ENCODE results near the gene ARNT2.

Gene ARNT2

DNA sequence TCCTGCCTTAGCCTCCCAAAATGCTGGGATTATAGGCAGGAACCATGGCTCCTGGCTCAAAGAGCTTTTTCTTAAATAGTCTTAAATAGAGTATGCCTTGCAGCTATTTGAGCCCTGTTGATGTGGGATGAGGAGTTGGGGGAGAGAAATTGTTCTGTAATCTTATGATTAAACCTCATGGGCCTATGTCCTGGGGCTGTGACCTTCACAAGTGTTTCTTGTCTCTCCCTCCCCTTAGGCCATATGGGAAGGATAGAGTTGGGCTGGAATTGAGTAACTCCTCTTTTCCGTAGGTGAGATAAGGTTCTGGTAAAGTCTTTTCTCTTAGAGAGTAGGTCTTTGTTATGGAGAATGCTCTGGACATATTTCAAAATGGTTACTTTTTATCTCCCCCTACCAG is 114.3 kb downstream of the ARNT2 start:
- DNase-seq (ENCODE audit: low spot score), result no peak

- no peak for DNase-seq (ENCODE audit: low spot score)
Observed at GRCh38 chr15:80523746-80524145, 119.6 kb downstream of the ARNT2 start.

DNA sequence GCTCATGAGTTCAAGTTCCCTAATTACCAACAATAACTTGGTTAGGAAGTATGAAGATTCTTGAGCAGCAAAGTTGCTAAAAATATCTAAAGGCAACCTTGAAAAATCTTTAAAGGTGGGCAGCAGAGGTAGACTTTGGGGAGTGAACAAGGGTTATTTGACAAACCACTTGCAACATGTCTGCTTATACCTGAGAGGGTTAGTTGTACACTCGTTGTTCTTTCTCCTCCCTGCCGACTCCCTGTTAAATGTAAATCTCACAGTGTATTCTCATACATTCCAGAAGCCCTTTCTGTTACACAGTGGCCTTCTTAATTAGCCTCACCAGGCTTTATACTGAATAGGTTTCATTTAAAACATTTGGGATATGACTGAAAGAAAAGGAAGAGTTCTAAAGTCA is 121.7 kb downstream of the ARNT2 start:
- no peak for DNase-seq (ENCODE audit: low spot score)

DNA sequence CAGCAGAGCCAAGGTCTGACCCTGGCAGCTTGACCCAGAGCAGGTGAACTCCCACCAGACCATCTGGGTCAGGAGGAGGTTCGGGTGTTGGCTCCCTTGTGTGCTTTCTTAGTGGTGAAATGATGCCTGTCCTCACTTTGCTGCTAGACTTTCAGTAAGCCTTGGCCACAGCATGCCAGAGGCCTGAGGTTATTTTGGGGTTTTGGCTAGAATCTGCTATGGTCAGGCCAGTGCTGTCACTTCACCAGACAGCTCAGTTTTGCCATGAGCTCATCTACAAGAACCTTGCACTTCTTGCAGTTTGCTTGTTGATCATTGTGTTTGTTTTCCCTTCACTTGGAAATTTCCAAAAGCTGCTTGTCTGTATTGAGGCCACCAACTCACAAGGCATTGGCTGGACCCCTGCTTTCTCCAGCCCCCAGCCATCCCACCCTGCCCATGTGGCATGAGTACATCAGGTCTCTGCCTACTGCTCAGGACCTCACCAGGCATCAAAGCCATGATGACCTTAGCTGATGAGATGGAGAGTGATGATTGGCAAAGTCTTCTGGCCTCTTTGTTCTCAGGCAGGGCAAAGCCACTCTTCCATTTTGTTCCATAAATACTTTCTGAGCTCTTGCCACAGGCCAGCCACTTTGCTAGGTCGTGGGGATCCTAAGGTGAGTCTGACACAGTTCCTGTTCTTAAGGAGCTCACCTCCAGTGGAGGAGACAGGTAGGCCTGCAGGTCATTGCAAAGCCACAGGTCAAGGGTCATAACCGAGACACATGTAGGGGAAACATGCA is 122.6 kb downstream of the ARNT2 start:
- no peak for DNase-seq (ENCODE audit: low spot score)

- no peak for DNase-seq (ENCODE audit: low spot score)
Observed at GRCh38 chr15:80527406-80527805, 123.2 kb downstream of the ARNT2 start.

GRCh38 chr15:80527961-80528360 is 123.8 kb downstream of the ARNT2 start:
- no peak for DNase-seq (ENCODE audit: low spot score)

DNA sequence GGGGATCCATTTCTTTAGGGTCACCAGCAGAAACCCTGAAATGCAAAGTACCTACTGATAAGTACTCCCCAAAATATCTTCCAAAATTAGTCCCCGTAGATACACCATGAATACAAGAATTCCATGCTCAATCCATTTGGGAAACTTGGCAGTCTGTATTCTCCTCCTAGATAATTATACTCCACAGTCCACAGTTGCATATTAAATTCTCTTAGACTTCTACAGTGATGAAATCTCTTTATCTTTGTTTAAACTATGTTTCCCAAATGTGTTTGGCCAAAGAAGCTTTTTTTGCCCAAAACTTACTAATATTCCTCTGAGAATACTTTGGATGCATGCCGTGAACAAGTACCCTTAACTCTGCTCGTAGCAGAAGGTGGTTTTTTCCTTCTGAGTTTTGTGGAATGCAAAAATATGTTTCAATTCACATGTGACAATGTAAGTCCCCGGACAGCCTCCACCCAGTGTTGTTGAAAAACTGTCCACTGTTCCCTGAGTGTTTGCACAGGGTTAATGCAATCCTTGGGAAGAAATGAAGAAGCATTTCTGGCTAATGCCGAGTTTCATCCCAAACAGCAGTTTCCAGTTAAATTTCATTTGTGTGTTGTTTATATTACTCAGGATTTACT is 126.7 kb downstream of the ARNT2 start:
- DNase-seq (ENCODE audit: low spot score), result no peak

DNA sequence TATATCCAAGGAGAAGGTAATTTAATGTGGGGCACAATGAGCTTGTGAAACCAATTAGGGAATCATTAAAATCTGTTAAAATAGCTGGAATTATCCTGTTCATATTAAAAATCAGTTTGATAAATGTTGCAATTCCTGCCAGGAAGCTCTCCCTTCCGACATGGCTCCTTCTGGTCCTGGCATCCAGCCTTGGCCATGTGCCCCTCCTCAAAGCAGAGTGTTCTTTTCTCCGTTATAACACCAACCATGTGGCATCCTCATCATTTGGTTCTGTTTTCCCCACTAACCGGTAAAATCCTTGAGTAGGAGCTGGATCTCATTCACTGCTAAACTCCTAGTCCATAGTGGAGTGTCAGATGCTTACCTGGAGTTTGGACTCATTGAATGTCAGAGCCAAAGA is 127.2 kb downstream of the ARNT2 start:
- no peak for DNase-seq (ENCODE audit: low spot score)

GRCh38 chr15:80531796-80532195 is 127.6 kb downstream of the ARNT2 start:
- DNase-seq (ENCODE audit: low spot score), result no peak

GRCh38 chr15:80533790-80534333 is 129.7 kb downstream of the ARNT2 start:
- no peak for DNase-seq (ENCODE audit: low spot score)

- DNase-seq (ENCODE audit: low spot score), result no peak
Observed at GRCh38 chr15:80536231-80536630, 132.0 kb downstream of the ARNT2 start.

- no peak for DNase-seq (ENCODE audit: low spot score)
Observed at GRCh38 chr15:80536716-80537115, 132.5 kb downstream of the ARNT2 start.

DNA sequence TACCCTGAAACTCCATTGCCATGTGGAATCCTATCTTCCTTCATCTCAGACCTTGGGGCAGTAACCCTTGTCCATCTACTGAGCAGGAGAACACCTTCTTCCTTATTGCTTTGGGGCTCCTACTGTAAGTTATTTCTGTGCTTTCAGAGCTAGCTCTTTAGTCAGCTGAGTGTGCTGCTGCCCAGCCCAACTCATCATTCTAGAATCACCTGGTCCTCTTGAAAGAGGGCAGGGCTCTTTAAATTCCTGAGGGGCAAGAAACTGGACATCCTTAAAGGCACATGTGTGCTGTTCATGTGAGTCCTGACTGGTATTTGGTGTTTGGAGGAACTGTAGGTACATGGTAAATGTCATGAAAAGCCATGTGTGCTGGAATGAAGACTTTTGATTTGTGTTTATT is 140.9 kb downstream of the ARNT2 start:
- DNase-seq (ENCODE audit: low spot score), result no peak

- no peak for DNase-seq (ENCODE audit: low spot score)
Observed at GRCh38 chr15:80547264-80547663, 143.1 kb downstream of the ARNT2 start.

GRCh38 chr15:80549191-80549590 is 145.0 kb downstream of the ARNT2 start:
- no peak for DNase-seq (ENCODE audit: low spot score)

- DNase-seq (ENCODE audit: low spot score), result no peak
Observed at GRCh38 chr15:80549654-80550053, 145.5 kb downstream of the ARNT2 start.

DNA sequence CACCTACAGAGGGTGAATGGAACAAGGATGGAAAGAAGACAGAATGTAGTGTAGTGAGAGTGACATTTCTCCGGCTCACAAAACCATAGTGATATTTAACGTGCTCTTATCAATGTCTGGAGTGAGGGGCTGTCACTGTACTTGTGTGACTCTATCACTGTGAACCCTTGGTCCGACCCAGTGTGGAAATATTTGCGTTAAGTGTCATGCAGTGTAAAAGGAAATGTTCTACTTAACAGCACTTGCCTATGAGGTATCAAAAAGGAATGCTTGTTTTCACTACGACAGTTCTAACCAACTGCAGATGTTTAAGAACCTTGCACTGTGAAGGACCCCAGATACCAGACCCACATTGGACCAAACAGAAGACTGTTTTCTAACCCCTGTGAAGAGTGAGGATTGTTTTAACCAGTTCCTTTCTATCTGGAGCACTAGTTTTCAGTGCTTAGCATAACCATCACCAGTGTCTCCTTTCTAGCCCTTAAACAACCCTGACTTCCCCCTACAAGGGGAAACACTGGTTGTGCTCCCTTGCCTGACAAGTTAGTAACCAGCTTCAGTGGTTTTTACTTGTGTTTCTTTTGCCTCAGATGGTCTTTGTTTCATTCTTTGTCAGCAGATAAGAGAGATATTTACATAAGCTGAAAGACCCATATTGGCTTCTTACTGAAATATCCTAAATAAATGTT is 146.2 kb downstream of the ARNT2 start:
- no peak for DNase-seq (ENCODE audit: low spot score)

DNA sequence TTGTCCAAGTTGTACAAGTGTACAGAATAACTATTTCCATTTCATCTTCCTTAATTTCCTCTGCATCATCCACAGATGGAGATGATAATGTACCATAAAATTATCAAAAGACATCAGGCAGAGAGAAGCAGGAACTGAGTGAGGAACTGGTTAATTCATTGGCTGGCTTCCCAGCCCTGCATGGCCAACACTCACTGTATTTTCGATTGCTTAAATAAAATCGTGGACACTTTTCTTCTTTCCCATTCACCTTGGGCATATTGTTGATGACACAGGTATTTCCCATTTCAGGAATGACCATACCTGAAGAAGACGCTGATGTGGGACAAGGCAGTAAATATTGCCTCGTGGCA is 146.7 kb downstream of the ARNT2 start:
- no peak for DNase-seq (ENCODE audit: low spot score)

GRCh38 chr15:80551348-80551747 is 147.2 kb downstream of the ARNT2 start:
- DNase-seq (ENCODE audit: low spot score), result no peak

GRCh38 chr15:80554560-80554959 is 150.4 kb downstream of the ARNT2 start:
- no peak for DNase-seq (ENCODE audit: low spot score)

DNA sequence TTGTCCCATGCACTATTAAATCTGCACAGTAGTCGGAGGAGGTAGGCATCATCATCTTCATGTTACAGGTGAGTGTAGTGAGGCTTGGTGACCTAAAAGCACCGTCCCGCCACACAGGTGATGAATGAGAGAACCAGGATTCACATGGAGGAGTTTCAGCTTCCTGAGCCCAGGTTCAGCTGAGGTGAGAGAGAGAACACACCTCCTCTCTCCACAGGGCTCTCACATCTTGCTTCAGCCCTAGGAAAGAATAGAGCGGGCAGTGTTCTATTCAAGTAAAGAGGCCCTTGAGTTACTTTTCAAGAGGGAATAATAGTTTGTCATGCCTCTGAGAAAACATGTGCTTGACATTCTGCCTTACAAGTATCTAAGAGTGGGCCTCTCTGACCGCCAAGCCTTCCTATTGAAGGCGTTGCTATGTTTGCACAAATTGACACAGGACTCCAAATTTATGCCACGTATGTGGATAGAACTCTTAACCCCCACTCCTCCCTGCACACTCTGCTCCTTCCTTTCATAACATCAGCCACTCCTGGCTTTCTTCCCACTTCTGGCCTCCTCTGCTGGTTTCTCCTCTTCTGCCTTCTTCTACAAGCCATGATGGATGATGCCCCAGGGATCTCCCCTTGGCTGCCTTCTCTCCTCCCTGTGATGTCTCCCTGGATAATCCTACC is 152.6 kb downstream of the ARNT2 start:
- no peak for DNase-seq (ENCODE audit: low spot score)

DNA sequence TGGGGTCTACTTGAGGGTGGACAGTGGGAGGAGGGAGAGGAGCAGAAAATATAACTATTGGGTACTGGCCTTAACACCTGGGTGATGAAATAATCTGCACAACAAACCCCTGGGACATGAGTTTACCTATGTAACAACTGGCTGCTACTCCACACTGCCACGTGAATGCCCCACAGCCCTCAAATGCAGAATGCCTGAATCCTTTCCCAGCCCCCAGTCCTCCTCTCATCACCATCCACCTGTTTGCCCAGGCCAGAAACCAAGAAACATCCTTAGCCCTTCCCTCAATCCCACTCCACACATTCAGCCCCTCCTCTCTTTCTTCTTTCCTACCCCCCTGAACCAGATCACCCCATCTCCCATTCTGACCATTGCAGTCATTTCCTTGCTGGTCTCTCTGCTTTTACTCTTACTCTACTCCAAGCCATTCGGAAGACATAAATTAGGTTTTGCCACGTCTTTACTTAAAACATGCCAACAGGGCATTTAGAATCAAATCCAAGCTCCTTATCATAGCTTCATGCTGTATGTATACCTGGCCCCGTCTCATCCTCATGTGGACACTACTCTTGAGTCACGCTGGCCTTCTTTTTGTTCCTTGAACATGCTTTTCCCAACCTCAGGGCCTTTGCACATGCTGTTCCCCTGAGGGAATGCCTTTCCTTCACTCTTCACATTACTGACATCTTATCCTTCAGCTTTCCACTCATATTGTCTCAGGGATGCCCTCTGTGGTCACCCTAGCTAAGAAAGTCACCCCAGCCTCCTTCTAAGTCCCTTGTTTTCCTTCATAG is 153.5 kb downstream of the ARNT2 start:
- DNase-seq (ENCODE audit: low spot score), result no peak
